Aorta (tissue), 5 donors: Measurements from ENCODE around the gene GAS6. TPM values are rescaled to one million over a fixed set of nuclear protein-coding genes. Genes with fewer than 3 reads are reported as not detected.
A peak's percentile ranks its signal among the peaks of the same experiment; 100 is the strongest.
"Not testable (repeated sequence)": the region's sequence is repeated elsewhere in the genome, so short reads cannot be mapped to it uniquely, and the experiment has no call there.

Experiments
- ATAC-seq: fragments of 200-7000 bp; cut with Tn5 transposase; one replicate; pipeline ENCODE4 v1.9.1; 2022; ENCODE audit warnings: moderate library complexity; ENCODE audit not compliant: low FRiP score
- DNase-seq, 2 donors: peaks; one replicate each; pipeline ENCODE4 v3.0.0-alpha.2; 2020
- H3K27ac ChIP-seq, 2 donors: one replicate each; pipeline ENCODE4 v1.5.1; 2013; ENCODE audit warnings: low read length in 2 of 2, mild to moderate bottlenecking in 2 of 2, moderate library complexity in 2 of 2, control low read depth in 1 of 2, inconsistent platforms in 1 of 2, low read depth in 1 of 2
- H3K27me3 ChIP-seq, 2 donors: one replicate each; pipeline ENCODE4 v1.6.1; 2013; ENCODE audit warnings: control low read depth in 1 of 2, low read length in 1 of 2, mild to moderate bottlenecking in 1 of 2, moderate library complexity in 1 of 2; ENCODE audit not compliant: insufficient read depth in 2 of 2, control insufficient read depth in 1 of 2
- H3K36me3 ChIP-seq, 2 donors: one replicate each; pipeline ENCODE4 v1.6.1; 2013; ENCODE audit warnings: control low read depth in 1 of 2, low read length in 1 of 2, mild to moderate bottlenecking in 1 of 2; ENCODE audit not compliant: insufficient read depth in 2 of 2, control insufficient read depth in 1 of 2
- H3K4me1 ChIP-seq, 2 donors: one replicate each; pipeline ENCODE4 v1.6.1; 2013; ENCODE audit warnings: low read length in 2 of 2, control low read depth in 1 of 2, mild to moderate bottlenecking in 1 of 2, moderate library complexity in 1 of 2; ENCODE audit not compliant: insufficient read depth in 2 of 2, control insufficient read depth in 1 of 2
- H3K4me3 ChIP-seq, 2 donors: one replicate each; pipeline ENCODE4 v1.5.1; 2013; ENCODE audit warnings: low read length in 2 of 2, control low read depth in 1 of 2, mild to moderate bottlenecking in 1 of 2
- H3K9me3 ChIP-seq: one replicate; pipeline ENCODE4 v1.6.1; 2013; ENCODE audit warnings: mild to moderate bottlenecking, low read length; ENCODE audit not compliant: control insufficient read depth
- WGBS, 2 donors: extraction: QIAGEN DNeasy Blood & Tissue Kit; methylation state at CpG; one replicate each; pipeline ENCODE4 v1.1.7; 2013; 5-methylcytosine and 5-hydroxymethylcytosine counted together
- intact Hi-C, 2 donors: fragments of 100-400 bp; cut with DNase I; formaldehyde crosslinking; loops; one replicate each; pipeline versions ENCODE4 v1.14.2 to v1.15.0; 2022
- long read RNA-seq, 2 donors: library from polyadenylated mRNA; unstranded; transcript quantifications; one replicate each; pipeline ENCODE4 v2.0.0, GENCODE V29; 2020 to 2021
- polyA plus RNA-seq, 2 donors: library from polyadenylated mRNA; stranded (reverse); fragments of 200-250 nt; gene quantifications; one replicate each; pipeline ENCODE4 v1.2.3, GENCODE V29; 2013
- total RNA-seq, 2 donors: library from RNA; stranded (reverse); fragmentation: NEBNext Ultra II Directional; extraction: Animal tissue kit (Norgen Biotek cat#: 25700); gene quantifications; one replicate each; pipeline ENCODE4 v1.2.1, GENCODE V29; 2021
- donor health status: healthy with polysubstance abuse.
- donor health status: Bipolar disorder and iron deficiency.
- donor health status: DM: no; HTN: no; CAD: no.
- donor health status: DM: no; HTN: no; CAD: no.
- donor health status: DM: yes; HTN: yes; CAD: no.

Gene GAS6
- total RNA-seq: 100 to 1,000 TPM; 317 to 348 TPM
- polyA plus RNA-seq: 100 to 1,000 TPM; 244 to 509 TPM
- long read RNA-seq, donor 1, transcript GAS6-201 (15 exons, 2,490 nt): minor isoform, 27 of 884 reads
- long read RNA-seq, donor 1, transcript GAS6-203 (7 exons, 2,507 nt): minor isoform, 15 of 884 reads
- long read RNA-seq, donor 1, transcript GAS6-205 (9 exons, 2,169 nt): major isoform, 52 of 884 reads
- long read RNA-seq, donor 1, transcript GAS6-204 (1 exons, 2,646 nt): minor isoform, 27 of 884 reads
- long read RNA-seq, donor 1, partial matches to known transcripts: 721 of 884 reads
- long read RNA-seq, donor 1, other reads (novel, unspliced or antisense): 42 of 884 reads
- long read RNA-seq, donor 2, transcript GAS6-201 (15 exons, 2,490 nt): major isoform, 503 of 802 reads
- long read RNA-seq, donor 2, transcript GAS6-205 (9 exons, 2,169 nt): minor isoform, 8 of 802 reads
- long read RNA-seq, donor 2, transcript GAS6-204 (1 exons, 2,646 nt): minor isoform, 9 of 802 reads
- long read RNA-seq, donor 2, transcript GAS6-203 (7 exons, 2,507 nt): minor isoform, 6 of 802 reads
- long read RNA-seq, donor 2, partial matches to known transcripts: 227 of 802 reads
- long read RNA-seq, donor 2, other reads (novel, unspliced or antisense): 49 of 802 reads

DNA sequence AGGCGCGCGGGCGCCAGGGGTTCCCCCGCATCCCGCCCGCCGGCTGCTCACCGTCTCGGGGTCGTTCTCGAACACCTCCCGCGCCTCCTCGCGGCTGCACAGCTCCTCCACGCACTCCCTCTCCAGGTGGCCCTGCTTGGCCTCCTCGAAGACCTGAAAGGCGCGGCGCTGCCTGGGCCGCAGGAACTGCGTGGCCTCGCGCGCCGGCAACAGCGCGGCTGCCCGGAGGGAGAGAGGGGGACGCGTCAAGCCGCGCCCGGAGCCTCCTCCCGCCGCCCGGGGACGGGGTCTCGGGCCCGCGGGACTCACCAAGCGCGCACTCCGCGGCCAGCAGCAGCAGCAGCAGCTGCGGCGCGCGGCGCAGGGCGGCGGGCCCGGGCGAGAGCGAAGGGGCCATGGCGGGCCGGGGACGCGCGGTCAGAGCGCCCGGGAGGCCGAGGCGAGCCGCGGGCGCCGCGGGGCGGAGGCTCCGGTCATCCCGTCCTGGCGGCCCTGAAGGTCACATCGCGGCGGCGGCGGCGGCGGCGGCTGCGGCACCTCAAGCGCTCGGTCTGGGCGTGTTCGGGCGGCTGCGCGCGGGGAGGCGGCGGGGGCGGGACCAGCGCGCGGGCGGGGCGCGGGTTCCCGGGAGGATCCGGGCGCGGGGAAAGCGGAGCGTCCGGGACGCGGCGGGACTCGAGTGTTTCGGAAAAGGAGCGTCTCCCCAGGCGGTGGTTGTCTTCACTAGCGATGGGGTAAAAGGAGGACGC, at the start of gene GAS6:
GAS6 (minus strand) TSS at position 553 of the 749 bp plus-strand sequence; CDS start at position 397, 156 bp downstream.
- Histone ChIP-seq H3K36me3 (no peaks in the 10 kb centered on the region), H3K4me3 (peak within 1 kb of the TSS; percentile 77 to 95), H3K27ac (peak within 1 kb of the TSS; percentile 78 to 92), H3K27me3 (no peaks in the 10 kb centered on the region), H3K9me3 (no peaks in the 10 kb centered on the region), H3K4me1 (no peaks in the 10 kb centered on the region)
- intact Hi-C loops: loop anchor here (2.0 to 5.0 kb wide), 5 partner anchors 29 to 74 kb away; no protein-coding TSS in a partner anchor
- peak; percentile 69 for ATAC-seq
- 0 to 1% methylated on average over 84 to 116 of the region's 116 CpGs for WGBS, 2 donors
- DNase-seq: peak in 1 of 2 donors; percentile 91

DNA sequence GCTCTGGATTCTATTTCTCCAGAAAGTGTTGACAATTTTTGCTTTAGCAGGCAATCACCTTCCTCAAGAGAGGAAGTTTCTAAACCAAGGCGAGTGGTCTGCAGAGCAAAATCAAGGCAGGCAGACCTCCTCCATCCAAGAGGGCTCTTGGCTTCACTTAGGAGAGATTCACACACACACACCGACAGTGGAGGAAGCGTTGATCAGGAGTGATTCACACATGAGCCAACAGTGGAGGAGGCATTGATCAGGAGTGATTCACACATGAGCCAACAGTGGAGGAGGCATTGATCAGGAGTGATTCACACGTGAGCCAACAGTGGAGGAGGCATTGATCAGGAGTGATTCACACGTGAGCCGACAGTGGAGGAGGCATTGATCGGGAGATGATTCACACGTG, 49.5 kb upstream of the GAS6 start:
- H3K4me1 ChIP-seq, H3K4me3 ChIP-seq, H3K36me3 ChIP-seq, H3K27me3 ChIP-seq, H3K27ac ChIP-seq, DNase-seq, H3K9me3 ChIP-seq, intact Hi-C loops, ATAC-seq: not testable (repeated sequence)
- WGBS, 2 donors: 79 to 88% methylated on average over 8 of the region's 8 CpGs

DNA sequence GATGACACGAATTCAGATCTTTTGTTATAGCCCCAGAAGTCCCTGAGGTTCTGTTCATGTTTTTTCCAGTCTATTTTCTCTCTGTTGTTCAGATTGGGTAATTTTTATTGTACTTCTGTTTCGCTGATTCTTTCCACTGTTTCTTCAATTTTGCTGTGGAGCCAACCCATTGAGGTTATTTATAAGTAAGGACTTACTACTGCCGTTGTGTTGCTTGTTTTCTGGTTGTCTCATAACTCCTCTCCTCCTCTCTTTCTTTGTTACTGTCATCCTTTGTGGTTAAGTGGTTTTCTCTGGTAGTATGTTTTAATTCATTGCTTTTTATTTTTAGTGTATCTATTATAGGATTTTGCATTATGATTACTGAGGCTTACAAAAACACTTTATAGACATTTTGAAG, 48.7 kb upstream of the GAS6 start:
- Histone ChIP-seq H3K4me1 (no peaks in the 10 kb centered on the region), H3K4me3 (no peak overlapping the region), H3K27ac (no peak overlapping the region), H3K9me3 (no peaks in the 10 kb centered on the region), H3K27me3 (no peaks in the 10 kb centered on the region), H3K36me3 (no peaks in the 10 kb centered on the region)
- DNase-seq (no peak), ATAC-seq (no peak)
- intact Hi-C loops: no loop called here
- WGBS, 2 donors: 74 to 88% methylated on average over 3 of the region's 3 CpGs

DNA sequence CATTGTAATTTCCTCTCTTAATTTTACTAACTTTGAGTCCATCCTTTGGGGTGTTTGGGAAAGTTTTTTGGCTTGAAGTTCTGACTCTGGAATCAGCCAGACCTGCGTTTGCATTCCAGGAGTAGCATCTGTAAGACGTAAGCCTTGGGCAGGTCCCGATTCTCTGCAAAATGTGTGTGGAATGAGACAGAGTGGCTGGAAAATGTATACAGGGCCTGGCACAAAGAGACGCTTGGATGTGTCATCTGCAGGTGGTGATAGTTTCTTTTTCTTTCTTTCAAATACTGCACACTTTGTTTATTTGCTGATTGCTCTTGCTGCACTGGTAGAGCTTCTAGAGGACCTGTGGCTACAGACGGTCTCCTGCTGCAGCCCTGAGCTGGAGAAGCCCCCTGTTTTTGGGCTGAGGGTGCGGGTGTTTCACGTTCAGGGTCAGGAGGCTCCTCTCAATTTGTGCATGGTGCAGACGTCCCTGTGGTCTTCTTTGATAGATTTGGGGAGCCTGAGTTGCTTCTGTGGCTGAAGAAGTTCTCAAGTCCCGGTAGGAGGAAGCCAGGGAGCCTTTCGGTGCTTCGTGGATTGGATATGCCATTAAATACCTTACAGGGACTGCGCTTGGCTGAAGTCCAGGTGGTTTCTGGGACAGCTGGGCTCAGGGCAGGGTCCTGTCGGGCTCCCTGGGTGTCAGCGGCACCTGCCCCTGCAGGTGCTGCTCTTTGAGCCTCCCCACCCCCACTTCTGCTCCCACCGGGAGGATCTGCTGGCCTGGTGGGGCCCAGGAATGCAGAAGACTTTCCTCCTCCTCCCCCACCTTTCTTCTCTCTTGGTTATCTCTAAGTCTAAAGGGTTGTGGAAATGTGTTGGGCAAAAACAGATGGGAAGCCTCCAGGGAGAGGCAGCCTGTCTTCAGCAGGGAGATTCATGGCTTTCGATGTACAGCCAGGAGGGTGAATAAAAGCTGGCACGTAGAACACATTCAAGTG, 44.0 kb upstream of the GAS6 start:
- Histone ChIP-seq H3K27me3 (no peaks in the 10 kb centered on the region), H3K4me1 (peaks cover 0 to 7% of the 10 kb centered on the region in 2 donors), H3K27ac (no peak overlapping the region), H3K36me3 (no peaks in the 10 kb centered on the region), H3K4me3 (no peak overlapping the region), H3K9me3 (no peaks in the 10 kb centered on the region)
- ATAC-seq (no peak), DNase-seq (no peak)
- 77 to 81% methylated on average over 17 of the region's 17 CpGs for WGBS, 2 donors
- intact Hi-C loops: no loop called here

DNA sequence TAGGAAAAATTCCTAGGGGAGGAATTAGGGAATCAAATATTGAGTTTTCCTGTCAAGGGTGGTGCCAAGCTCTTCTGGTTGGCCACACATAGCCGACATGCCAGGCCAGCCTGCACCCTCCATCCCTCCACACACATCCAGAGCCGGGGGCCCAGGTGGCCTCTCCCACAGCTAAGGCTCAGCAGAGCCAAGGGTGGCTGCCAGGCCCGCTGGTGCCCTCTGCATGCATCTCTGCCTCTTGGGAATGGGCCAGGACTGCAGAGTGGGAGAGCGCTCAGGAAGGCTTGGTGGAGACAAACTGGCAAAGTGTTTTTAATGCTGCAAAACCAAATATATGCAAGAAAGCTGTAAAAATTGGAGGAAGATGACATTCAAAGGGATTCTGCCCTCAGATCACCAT, 42.7 kb upstream of the GAS6 start:
- Histone ChIP-seq H3K9me3 (no peaks in the 10 kb centered on the region), H3K27me3 (no peaks in the 10 kb centered on the region), H3K36me3 (no peaks in the 10 kb centered on the region), H3K4me1 (peaks cover 0 to 7% of the 10 kb centered on the region in 2 donors), H3K4me3 (no peak overlapping the region), H3K27ac (no peak overlapping the region)
- no peak for ATAC-seq
- 33 to 44% methylated on average over 4 of the region's 4 CpGs for WGBS, 2 donors
- intact Hi-C loops: no loop called here
- DNase-seq: peak in 1 of 2 donors; percentile 76

DNA sequence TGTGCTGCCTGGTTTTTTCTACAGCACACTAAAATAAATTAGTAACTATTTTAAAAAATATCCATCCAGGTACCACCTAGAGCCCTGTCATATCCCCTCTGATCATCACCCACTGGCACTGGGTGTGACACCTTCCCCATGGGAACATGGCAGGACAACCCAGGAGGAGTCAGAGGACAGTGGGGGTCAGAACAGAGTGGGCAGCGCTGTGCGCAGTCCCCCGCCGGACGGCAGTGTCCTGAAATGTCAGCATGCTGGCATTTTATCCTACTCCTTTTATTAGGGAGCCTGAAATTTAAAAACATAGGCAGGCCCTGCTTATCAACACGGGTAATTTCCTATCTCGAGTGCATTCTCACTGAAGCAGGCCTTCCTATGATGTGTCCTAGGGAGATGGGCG, 42.1 kb upstream of the GAS6 start:
- no peaks in the 10 kb centered on the region for H3K9me3 ChIP-seq
- H3K36me3 ChIP-seq: no peaks in the 10 kb centered on the region
- peaks cover 0 to 7% of the 10 kb centered on the region in 2 donors for H3K4me1 ChIP-seq
- no peak for ATAC-seq
- 82 to 88% methylated on average over 8 of the region's 8 CpGs for WGBS, 2 donors
- no peak overlapping the region for H3K4me3 ChIP-seq
- no peak for DNase-seq
- intact Hi-C loops: no loop called here
- no peak overlapping the region for H3K27ac ChIP-seq
- H3K27me3 ChIP-seq: no peaks in the 10 kb centered on the region

DNA sequence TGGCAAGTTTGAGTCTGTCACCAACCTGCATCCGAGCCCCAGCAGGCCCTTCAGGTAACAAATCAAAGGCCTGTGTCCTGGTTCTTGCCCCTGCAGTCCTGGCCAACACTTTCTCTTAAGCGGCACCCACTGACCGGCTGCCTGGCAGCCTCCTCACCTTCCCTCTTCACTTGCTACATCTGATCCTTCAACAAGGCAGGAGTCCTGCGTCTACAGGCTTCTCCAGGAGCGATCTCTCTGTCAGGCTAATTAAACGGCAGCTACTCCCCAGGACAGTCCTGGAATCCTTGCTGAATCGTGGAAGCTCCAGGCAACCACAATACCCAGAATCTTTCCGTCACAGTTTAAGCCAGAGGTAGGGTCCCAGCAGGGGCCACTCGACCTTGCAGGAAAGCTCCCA, 41.1 kb upstream of the GAS6 start:
- H3K27me3 ChIP-seq: no peaks in the 10 kb centered on the region
- H3K9me3 ChIP-seq: no peaks in the 10 kb centered on the region
- no peak overlapping the region for H3K4me3 ChIP-seq
- H3K4me1 ChIP-seq: peaks cover 0 to 7% of the 10 kb centered on the region in 2 donors
- no peak for DNase-seq
- no peak for ATAC-seq
- WGBS, 2 donors: 93 to 95% methylated on average over 9 of the region's 9 CpGs
- no peak overlapping the region for H3K27ac ChIP-seq
- intact Hi-C loops: no loop called here
- no peaks in the 10 kb centered on the region for H3K36me3 ChIP-seq

DNA sequence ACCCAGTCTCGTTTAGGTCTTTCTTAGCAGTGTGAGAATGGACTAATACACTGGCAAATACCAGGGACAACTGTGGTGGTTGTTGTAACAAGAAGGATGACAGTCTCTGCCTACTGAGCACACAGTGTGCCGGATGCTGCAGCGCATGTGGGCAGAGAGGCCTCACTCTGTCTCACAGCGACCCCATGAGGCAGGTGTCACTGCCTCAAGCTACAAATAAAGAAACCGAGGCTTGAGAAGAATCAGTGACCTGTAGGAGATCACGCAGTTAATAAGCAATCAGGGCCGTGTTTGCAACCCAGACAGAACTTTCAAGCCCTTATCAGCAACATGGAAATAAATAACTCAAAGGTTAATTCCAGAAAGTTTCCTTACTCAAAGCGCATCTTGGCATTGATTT, 40.5 kb upstream of the GAS6 start:
- intact Hi-C loops: loop anchor here in 1 of 2 donors (5.0 kb wide), 1 partner anchor 87 kb away; no protein-coding TSS in a partner anchor
- DNase-seq (no peak), ATAC-seq (peak; percentile 66)
- H3K27me3 ChIP-seq: no peaks in the 10 kb centered on the region
- WGBS, 2 donors: 56 to 67% methylated on average over 8 of the region's 8 CpGs
- peak overlapping the region in 1 of 2 donors; percentile 97 for H3K27ac ChIP-seq
- H3K36me3 ChIP-seq: no peaks in the 10 kb centered on the region
- no peaks in the 10 kb centered on the region for H3K9me3 ChIP-seq
- peaks cover 0 to 7% of the 10 kb centered on the region in 2 donors for H3K4me1 ChIP-seq
- H3K4me3 ChIP-seq: no peak overlapping the region
